HG03060 (cell line): ENCODE results near the gene EIF6.
"Not testable (repeated sequence)": the region's sequence is repeated elsewhere in the genome, so short reads cannot be mapped to it uniquely, and the experiment has no call there.

Experiments used
- ATAC-seq: cut with Tn5 transposase; IDR thresholded peaks from one replicate; pipeline ENCODE4 v1.9.1; 2021; ENCODE audit warnings: low read depth, moderate number of reproducible peaks; ENCODE audit not compliant: unreplicated experiment

EIF6 gene

GRCh38 chr20:35263532-35264341, 20.8 kb downstream of the EIF6 start:
- no peak for ATAC-seq

GRCh38 chr20:35262731-35263531, 21.6 kb downstream of the EIF6 start:
- ATAC-seq: not testable (repeated sequence)

GRCh38 chr20:35262321-35262720, 22.3 kb downstream of the EIF6 start:
- not testable (repeated sequence) for ATAC-seq

- no peak for ATAC-seq
Observed at GRCh38 chr20:35260426-35260825, 24.1 kb downstream of the EIF6 start.

- no peak for ATAC-seq
Observed at GRCh38 chr20:35257175-35257909, 27.2 kb downstream of the EIF6 start.

GRCh38 chr20:35254448-35254999, 30.0 kb downstream of the EIF6 start:
- no peak for ATAC-seq

- ATAC-seq: no peak
Observed at GRCh38 chr20:35253010-35253409, 31.6 kb downstream of the EIF6 start.

- not testable (repeated sequence) for ATAC-seq
Observed at GRCh38 chr20:35252598-35252997, 32.0 kb downstream of the EIF6 start.

- ATAC-seq: peak; percentile 62
Observed at GRCh38 chr20:35252037-35252461, 32.5 kb downstream of the EIF6 start.

- no peak for ATAC-seq
Observed at GRCh38 chr20:35251613-35251940, 33.0 kb downstream of the EIF6 start.

- ATAC-seq: no peak
Observed at GRCh38 chr20:35248641-35249475, 35.7 kb downstream of the EIF6 start.

- ATAC-seq: no peak
Observed at GRCh38 chr20:35246723-35247122, 37.8 kb downstream of the EIF6 start.

GRCh38 chr20:35243986-35244385, 40.6 kb downstream of the EIF6 start:
- ATAC-seq: no peak

- no peak for ATAC-seq
Observed at GRCh38 chr20:35243317-35243716, 41.3 kb downstream of the EIF6 start.

- no peak for ATAC-seq
Observed at GRCh38 chr20:35240811-35241293, 43.7 kb downstream of the EIF6 start.

- no peak for ATAC-seq
Observed at GRCh38 chr20:35240083-35240810, 44.3 kb downstream of the EIF6 start.

GRCh38 chr20:35238735-35239134, 45.8 kb downstream of the EIF6 start:
- ATAC-seq: no peak

- no peak for ATAC-seq
Observed at GRCh38 chr20:35238170-35238569, 46.4 kb downstream of the EIF6 start.

- no peak for ATAC-seq
Observed at GRCh38 chr20:35237486-35237885, 47.1 kb downstream of the EIF6 start.
